ENCODE results near the gene TSEN2. TPM values are rescaled to one million over a fixed set of nuclear protein-coding genes. Genes with fewer than 3 reads are reported as not detected.

The TSEN2 gene
- total and polyA plus RNA-seq, 2 of the 13 experiments (the other 11 are each of a cell fraction or from before 2014, with no cell fraction given): 11.0 to 17.3 TPM

GRCh38 chr3:12483410-12483809, 870 bp upstream of the TSEN2 start:
- in situ Hi-C loops (cut with HindIII; ENCODE audit: extremely low pct_ligation_motif_present, low pct_unique_long_range_greater_than_20kb): loop anchor here (5.0 kb wide), 1 partner anchor 196 kb away; the partner anchor contains the start of gene PPARG
- CTCF ChIA-PET (ENCODE audit: low intra/inter-chr PET ratio, low total read pairs): no interaction called here
- BruUV-seq (replicated peaks): no TSS peak
- H3K79me2 ChIP-seq (ENCODE audit: insufficient read depth, low read length): peaks cover 17% of the 10 kb centered on the region
- peak overlapping the region; percentile 100 for H3K4me2 ChIP-seq (ENCODE audit: low read depth, low read length)
- H3K9me3 ChIP-seq (ENCODE audit: low read length): no peaks in the 10 kb centered on the region
- H3K4me3 ChIP-seq (replicated peaks in 1 of 3; ENCODE audit: insufficient read depth in 1 of 3, low read depth in 2 of 3, low read length in 3 of 3): peak overlapping the region; percentile 58 to 84 (median 61)
- no peaks in the 10 kb centered on the region for H4K20me1 ChIP-seq (ENCODE audit: insufficient read depth, low read length)
- no peaks in the 10 kb centered on the region for H3K27me3 ChIP-seq (ENCODE audit: control insufficient read depth in 1 of 2, insufficient read depth in 2 of 2, low read length in 2 of 2)
- intact Hi-C loops (cut with micrococcal nuclease; ENCODE audit: unreplicated experiment): loop anchor here (5.0 to 10.0 kb wide), 3 partner anchors 169 to 306 kb away; partner anchors contain the start of gene PPARG
- POLR2A ChIA-PET: interaction anchor here (1.0 to 3.1 kb wide), 3 partner anchors 12 to 78 kb away, joined by 3 to 19 read pairs (median 13); no protein-coding TSS in a partner anchor
- WGBS (ENCODE audit: low lambda C conversion rate): 10% methylated on average over 1 of the region's 1 CpG
- peak overlapping the region; percentile 74 for H3K9ac ChIP-seq (ENCODE audit: insufficient read depth, low read depth, low read length)
- DNase-seq (ENCODE audit: low spot score): no peak
- peak overlapping the region; percentile 16 for H2AFZ ChIP-seq (ENCODE audit: low read length)
- H3K27ac ChIP-seq (ENCODE audit: extremely low read length, insufficient read depth, low read length): peak overlapping the region; percentile 75
- no peaks in the 10 kb centered on the region for H3K36me3 ChIP-seq (replicated peaks in 1 of 2; ENCODE audit: control insufficient read depth in 1 of 2, insufficient read depth in 2 of 2, low read length in 2 of 2)
- ATAC-seq: no peak
- H3K4me1 ChIP-seq (ENCODE audit: insufficient read depth, low read length): peaks cover 59% of the 10 kb centered on the region
- FAIRE-seq: no peak
- TF ChIP-seq ASH2L (IDR thresholded peaks at IDR 0.05; ENCODE audit: insufficient read length, low read depth, low read length) (no peak), PAWR (CRISPR knock-in tag; IDR thresholded peaks at IDR 0.05; ENCODE audit: borderline replicate concordance) (no peak), ZNF558 (CRISPR knock-in tag; IDR thresholded peaks at IDR 0.05; ENCODE audit: borderline replicate concordance) (no peak), ZSCAN5A (CRISPR knock-in tag; IDR thresholded peaks at IDR 0.05; ENCODE audit: borderline replicate concordance) (no peak), ZNF431 (CRISPR knock-in tag; IDR thresholded peaks at IDR 0.05; ENCODE audit: borderline replicate concordance, low read depth) (no peak), CEBPB (IDR thresholded peaks at IDR 0.05; ENCODE audit: borderline replicate concordance, low read depth, low read length) (no peak), ZNF766 (CRISPR knock-in tag; IDR thresholded peaks at IDR 0.05; ENCODE audit: borderline replicate concordance) (0 out of 2 replicates have a peak, but pooled peaks have one; percentile 6), MEIS2 (CRISPR knock-in tag; IDR thresholded peaks at IDR 0.05) (0 out of 2 replicates have a peak, but pooled peaks have one; percentile 9), CCDC6 (CRISPR knock-in tag; IDR thresholded peaks at IDR 0.05) (no peak), UBTF (CRISPR knock-in tag; IDR thresholded peaks at IDR 0.05) (no peak; the same call in 1 of the 2 replicates), ZNF235 (CRISPR knock-in tag; IDR thresholded peaks at IDR 0.05; ENCODE audit: borderline replicate concordance) (no peak), ZNF775 (CRISPR knock-in tag; IDR thresholded peaks at IDR 0.05; ENCODE audit: borderline replicate concordance) (0 out of 2 replicates have a peak, but pooled peaks have one; percentile 7), MAF1 (CRISPR knock-in tag; IDR thresholded peaks at IDR 0.05; ENCODE audit: borderline replicate concordance) (no peak), TCF7L2 (IDR thresholded peaks at IDR 0.05; ENCODE audit: low read depth, low read length) (no peak), FIP1L1 (IDR thresholded peaks at IDR 0.05; ENCODE audit: borderline replicate concordance, insufficient read depth, low read depth, low read length) (no peak), GABPB1 (CRISPR knock-in tag; IDR thresholded peaks at IDR 0.05) (no peak)
